HEK293 (cell line): ENCODE results near the gene EMILIN1.

ENCODE experiments used
- CTCF ChIA-PET: fragments of 350-600 bp; formaldehyde crosslinking; extraction: SDS; loops from one replicate; lab custom pipeline; 2021; ENCODE audit warnings: antibody characterized with exemption; lab: Yijun Ruan, JAX
- POLR2A ChIA-PET: fragments of 300-600 bp; formaldehyde crosslinking; extraction: SDS; loops from one replicate; lab custom pipeline; 2020; ENCODE audit warnings: antibody characterized with exemption, inconsistent platforms; lab: Yijun Ruan, JAX
- H3K27ac ChIP-seq: fragments of 200-500 bp; sonication (Bioruptor generic); 2 replicates; pipeline ENCODE4 v1.5.1; 2014; ENCODE audit warnings: low read depth, low read length, control low read depth, inconsistent platforms; ENCODE audit errors: extremely low read depth
- H3K36me3 ChIP-seq, 2 experiments: fragments of 200-500 bp in 1 of 2; sonication (Bioruptor generic) in 1 of 2; 1 replicate in 1 of 2; 2 replicates in 1 of 2; pipeline ENCODE4 v1.5.1; 2014 to 2017; ENCODE audit warnings: inconsistent platforms in 2 of 2, low read length in 2 of 2; ENCODE audit not compliant: control insufficient read depth in 2 of 2, insufficient read depth in 1 of 2
- H3K4me1 ChIP-seq: fragments of 200-500 bp; sonication (Bioruptor generic); 2 replicates; pipeline ENCODE4 v1.5.1; 2014; ENCODE audit warnings: mild to moderate bottlenecking, low read length, inconsistent platforms; ENCODE audit not compliant: control insufficient read depth, insufficient read depth
- H3K4me3 ChIP-seq: 2 replicates; pipeline ENCODE4 v1.5.1; 2011; ENCODE audit warnings: low read depth, mild to moderate bottlenecking, control low read depth, low read length, moderate library complexity
- H3K9me3 ChIP-seq: fragments of 200-500 bp; sonication (Bioruptor generic); 2 replicates; pipeline ENCODE4 v1.5.1; 2014; ENCODE audit warnings: low read depth, low read length, inconsistent platforms; ENCODE audit not compliant: control insufficient read depth, insufficient read depth
- GLIS2 ChIP-seq: fragments of 450-650 bp; formaldehyde crosslinking; IDR thresholded peaks from 2 replicates; pipeline ENCODE4 v1.5.1; 2016; ENCODE audit warnings: missing biosample characterization, missing genetic modification characterization
- HOXA7 ChIP-seq: sonication (generic); formaldehyde crosslinking; IDR thresholded peaks from 2 replicates; pipeline ENCODE4 v1.8.1; 2022; ENCODE audit warnings: missing genetic modification reagents, borderline replicate concordance
- MZF1 ChIP-seq: fragments of 450-650 bp; formaldehyde crosslinking; IDR thresholded peaks from 2 replicates; pipeline ENCODE4 v1.5.1; 2017; ENCODE audit warnings: missing biosample characterization, missing genetic modification characterization, borderline replicate concordance
- SCRT2 ChIP-seq: fragments of 450-650 bp; formaldehyde crosslinking; IDR thresholded peaks from 2 replicates; pipeline ENCODE4 v1.5.1; 2016; ENCODE audit warnings: missing biosample characterization, missing genetic modification characterization
- SP2 ChIP-seq: fragments of 450-650 bp; formaldehyde crosslinking; IDR thresholded peaks from 2 replicates; pipeline ENCODE4 v1.5.1; 2016; ENCODE audit warnings: missing biosample characterization, missing genetic modification characterization
- SP3 ChIP-seq: fragments of 450-650 bp; formaldehyde crosslinking; IDR thresholded peaks from 2 replicates; pipeline ENCODE4 v1.5.1; 2016; ENCODE audit warnings: missing biosample characterization, missing genetic modification characterization
- ZBTB17 ChIP-seq: fragments of 450-650 bp; formaldehyde crosslinking; IDR thresholded peaks from 2 replicates; pipeline ENCODE4 v1.5.1; 2016; ENCODE audit warnings: missing biosample characterization, missing genetic modification characterization
- ZBTB8A ChIP-seq: fragments of 450-650 bp; formaldehyde crosslinking; IDR thresholded peaks from 2 replicates; pipeline ENCODE4 v1.5.1; 2016; ENCODE audit warnings: missing biosample characterization, missing genetic modification characterization
- ZFP3 ChIP-seq: fragments of 450-650 bp; formaldehyde crosslinking; IDR thresholded peaks from 2 replicates; pipeline ENCODE4 v1.5.1; 2016; ENCODE audit warnings: low read depth, missing biosample characterization, missing genetic modification characterization
- ZIC2 ChIP-seq: fragments of 450-650 bp; formaldehyde crosslinking; IDR thresholded peaks from 2 replicates; pipeline ENCODE4 v1.5.1; 2016; ENCODE audit warnings: missing biosample characterization, missing genetic modification characterization
- ZNF114 ChIP-seq: fragments of 450-650 bp; formaldehyde crosslinking; IDR thresholded peaks from 2 replicates; pipeline ENCODE4 v1.5.0; 2017; ENCODE audit warnings: missing biosample characterization, missing genetic modification characterization
- ZNF335 ChIP-seq: fragments of 450-650 bp; formaldehyde crosslinking; conservative IDR thresholded peaks from 2 replicates; pipeline ENCODE4 v1.5.1; 2016; ENCODE audit warnings: missing biosample characterization, missing genetic modification characterization
- ZNF558 ChIP-seq: fragments of 450-650 bp; formaldehyde crosslinking; IDR thresholded peaks from 2 replicates; pipeline ENCODE4 v1.5.1; 2016; ENCODE audit warnings: missing biosample characterization, missing genetic modification characterization
- ZNF610 ChIP-seq: fragments of 450-650 bp; formaldehyde crosslinking; IDR thresholded peaks from 2 replicates; pipeline ENCODE4 v1.5.1; 2016; ENCODE audit warnings: missing biosample characterization, missing genetic modification characterization, borderline replicate concordance
- ZNF670 ChIP-seq: fragments of 450-650 bp; formaldehyde crosslinking; IDR thresholded peaks from 2 replicates; pipeline ENCODE4 v1.5.1; 2016; ENCODE audit warnings: missing biosample characterization, missing genetic modification characterization, low read depth
- ZNF701 ChIP-seq: fragments of 450-650 bp; formaldehyde crosslinking; IDR thresholded peaks from 2 replicates; pipeline ENCODE4 v1.5.1; 2016; ENCODE audit warnings: missing biosample characterization, missing genetic modification characterization
- ZNF747 ChIP-seq: fragments of 450-650 bp; formaldehyde crosslinking; IDR thresholded peaks from 2 replicates; pipeline ENCODE4 v1.5.1; 2016; ENCODE audit warnings: missing biosample characterization, missing genetic modification characterization
- TF ChIP-seq, protein P1 (sequence below): fragments of 450-650 bp; formaldehyde crosslinking; IDR thresholded peaks from 2 replicates; pipeline ENCODE4 v1.5.1; 2017; ENCODE audit warnings: missing biosample characterization, missing genetic modification characterization
- TF ChIP-seq, protein P2 (sequence below): sonication (generic); formaldehyde crosslinking; IDR thresholded peaks from 2 replicates; pipeline ENCODE4 v1.8.1; 2022; ENCODE audit warnings: mild to moderate bottlenecking, moderate library complexity, missing genetic modification reagents
- TF ChIP-seq, protein P3 (sequence below): fragments of 450-650 bp; formaldehyde crosslinking; IDR thresholded peaks from 2 replicates; pipeline ENCODE4 v1.5.1; 2016; ENCODE audit warnings: missing biosample characterization, missing genetic modification characterization
- TF ChIP-seq, protein P4 (sequence below): fragments of 450-650 bp; formaldehyde crosslinking; IDR thresholded peaks from 2 replicates; pipeline ENCODE4 v1.5.1; 2016; ENCODE audit warnings: missing biosample characterization, missing genetic modification characterization
- TF ChIP-seq, protein P5 (sequence below): fragments of 450-650 bp; formaldehyde crosslinking; optimal IDR thresholded peaks from 2 replicates; pipeline ENCODE3; 2016; ENCODE audit warnings: missing biosample characterization, mild to moderate bottlenecking, missing genetic modification characterization

The EMILIN1 gene

DNA sequence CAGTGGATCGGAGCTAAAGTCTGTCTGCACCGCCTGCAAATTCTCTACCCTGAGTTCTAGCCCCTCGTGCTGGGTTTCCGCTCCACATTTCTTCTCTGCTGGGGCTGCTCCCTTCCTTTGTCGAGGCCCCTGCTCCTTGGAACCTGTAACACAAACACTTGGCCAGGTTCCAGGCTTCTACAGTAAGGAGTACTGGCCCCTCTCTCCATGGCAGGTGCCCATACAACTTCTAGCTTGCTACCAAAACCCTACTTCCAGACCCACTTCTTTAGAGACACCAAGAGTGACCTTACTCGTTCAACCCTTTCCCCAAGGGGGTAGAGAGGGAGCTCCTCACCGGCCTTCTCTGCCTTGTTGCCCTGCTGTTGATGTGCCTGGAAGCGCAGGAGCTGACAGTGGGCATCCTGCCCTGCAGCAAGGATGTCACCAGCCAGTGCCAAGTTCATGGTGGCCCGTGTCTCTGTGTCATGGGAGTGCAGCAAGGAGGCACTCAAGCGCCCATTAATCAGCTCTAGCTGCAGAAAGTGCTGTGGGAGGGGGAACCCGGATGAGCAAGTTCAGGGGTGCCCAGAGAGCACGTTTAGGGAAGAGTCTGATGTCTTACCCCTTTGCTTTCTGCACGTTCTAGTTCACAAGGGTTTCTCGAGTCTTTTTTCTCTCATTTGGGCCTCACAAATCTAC, 54.9 kb downstream of the EMILIN1 start:
- ChIA-PET CTCF (interaction anchor here (0.6 to 3.5 kb wide), 13 partner anchors 10 to 802 kb away, joined by 3 to 17 read pairs (median 3); partner anchors contain the start of gene ABHD1), POLR2A (interaction anchor here (0.7 to 3.6 kb wide), 7 partner anchors 9 to 296 kb away, joined by 3 to 34 read pairs (median 5); partner anchors contain the start of genes ABHD1, GTF3C2 and OST4)
- H3K36me3 ChIP-seq = peaks cover 4 to 46% of the 10 kb centered on the region in 2 experiments; a peak in 2 of 3 replicates
- TF ChIP-seq ZFP3 (tag by site-specific recombination) (peak; percentile 57; the same call in 1 of the 2 replicates), MZF1 (tag by site-specific recombination) (no peak)
- TF ChIP-seq, protein P1, sequence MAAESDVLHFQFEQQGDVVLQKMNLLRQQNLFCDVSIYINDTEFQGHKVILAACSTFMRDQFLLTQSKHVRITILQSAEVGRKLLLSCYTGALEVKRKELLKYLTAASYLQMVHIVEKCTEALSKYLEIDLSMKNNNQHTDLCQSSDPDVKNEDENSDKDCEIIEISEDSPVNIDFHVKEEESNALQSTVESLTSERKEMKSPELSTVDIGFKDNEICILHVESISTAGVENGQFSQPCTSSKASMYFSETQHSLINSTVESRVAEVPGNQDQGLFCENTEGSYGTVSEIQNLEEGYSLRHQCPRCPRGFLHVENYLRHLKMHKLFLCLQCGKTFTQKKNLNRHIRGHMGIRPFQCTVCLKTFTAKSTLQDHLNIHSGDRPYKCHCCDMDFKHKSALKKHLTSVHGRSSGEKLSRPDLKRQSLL (tag by site-specific recombination) = peak; percentile 69; the same call in 1 of the 2 replicates
- TF ChIP-seq, all 188 proteins: peak for 2
- Histone ChIP-seq H3K4me3 (peak overlapping the region; percentile 87), H3K27ac (peak overlapping the region; percentile 72; the same call in 1 of the 2 replicates), H3K4me1 (no peaks in the 10 kb centered on the region), H3K9me3 (no peaks in the 10 kb centered on the region)

DNA sequence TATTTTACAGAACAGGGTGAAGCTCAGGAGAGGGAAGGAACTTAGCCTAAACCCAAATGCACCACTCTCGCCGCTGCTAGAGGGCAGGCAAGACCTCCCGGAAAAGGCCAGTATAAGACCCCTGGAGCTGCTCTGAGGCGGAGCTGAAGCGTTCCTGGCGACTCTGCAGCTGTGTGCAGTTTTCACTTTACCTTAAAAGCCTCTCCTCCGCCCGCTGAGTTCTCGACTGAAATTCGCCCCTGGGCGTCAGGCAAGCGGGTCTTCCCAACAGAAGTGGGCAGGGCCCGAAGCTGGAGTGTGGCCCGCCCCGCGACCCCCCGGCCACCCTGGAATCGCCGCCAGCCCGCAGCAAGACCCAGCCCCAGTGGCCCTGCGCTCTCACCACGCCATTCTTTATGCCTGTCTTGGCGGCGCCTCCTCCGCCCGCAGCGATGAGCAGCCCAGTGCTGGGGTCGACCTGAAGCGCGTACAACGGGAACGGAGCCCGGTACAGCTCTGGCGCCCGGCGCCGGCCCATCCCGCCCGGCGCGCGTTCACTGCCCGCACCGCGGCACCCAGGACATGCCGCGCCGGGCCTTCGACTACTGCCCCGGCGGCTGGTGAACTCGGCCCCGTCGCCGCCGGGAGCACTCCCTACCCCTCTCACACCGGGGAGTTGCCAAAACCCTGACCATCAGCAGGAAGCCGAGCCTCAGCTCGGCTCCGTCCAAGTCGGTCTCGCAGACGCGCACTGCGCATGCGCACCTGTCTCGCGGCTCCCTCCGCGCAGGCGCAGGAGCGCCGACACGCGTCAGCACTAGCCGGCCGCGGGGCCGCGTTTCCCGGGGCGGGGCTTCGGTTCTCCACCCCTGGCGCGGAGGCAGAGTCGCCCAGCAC, 55.7 kb downstream of the EMILIN1 start, which contains the start of gene PREB:
PREB (minus strand) TSS at position 732 of the 876 bp plus-strand sequence; CDS start at position 517, 215 bp downstream.
- ChIA-PET POLR2A (interaction anchor here (0.7 to 3.6 kb wide), 10 partner anchors 10 to 295 kb away, joined by 3 to 34 read pairs (median 4); partner anchors contain the start of genes ABHD1, AGBL5, ATRAID and GTF3C2), CTCF (interaction anchor here (0.5 to 3.5 kb wide), 14 partner anchors 11 to 803 kb away, joined by 3 to 17 read pairs (median 4); partner anchors contain the start of gene ABHD1)
- Histone ChIP-seq H3K4me3 (peak within 1 kb of the TSS; percentile 87), H3K9me3 (no peaks in the 10 kb centered on the region), H3K27ac (peak within 1 kb of the TSS; percentile 72; the same call in 1 of the 2 replicates), H3K4me1 (no peaks in the 10 kb centered on the region), H3K36me3 (peaks cover 4 to 40% of the 10 kb centered on the region in 2 experiments; a peak in 2 of 3 replicates)
- no peak for TF ChIP-seq ZNF114 (tag by site-specific recombination)
- TF ChIP-seq, protein P2, sequence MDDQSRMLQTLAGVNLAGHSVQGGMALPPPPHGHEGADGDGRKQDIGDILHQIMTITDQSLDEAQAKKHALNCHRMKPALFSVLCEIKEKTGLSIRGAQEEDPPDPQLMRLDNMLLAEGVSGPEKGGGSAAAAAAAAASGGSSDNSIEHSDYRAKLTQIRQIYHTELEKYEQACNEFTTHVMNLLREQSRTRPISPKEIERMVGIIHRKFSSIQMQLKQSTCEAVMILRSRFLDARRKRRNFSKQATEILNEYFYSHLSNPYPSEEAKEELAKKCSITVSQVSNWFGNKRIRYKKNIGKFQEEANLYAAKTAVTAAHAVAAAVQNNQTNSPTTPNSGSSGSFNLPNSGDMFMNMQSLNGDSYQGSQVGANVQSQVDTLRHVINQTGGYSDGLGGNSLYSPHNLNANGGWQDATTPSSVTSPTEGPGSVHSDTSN (CRISPR knock-in tag) = peak; percentile 57; the same call in 1 of the 2 replicates
- TF ChIP-seq, protein P3, sequence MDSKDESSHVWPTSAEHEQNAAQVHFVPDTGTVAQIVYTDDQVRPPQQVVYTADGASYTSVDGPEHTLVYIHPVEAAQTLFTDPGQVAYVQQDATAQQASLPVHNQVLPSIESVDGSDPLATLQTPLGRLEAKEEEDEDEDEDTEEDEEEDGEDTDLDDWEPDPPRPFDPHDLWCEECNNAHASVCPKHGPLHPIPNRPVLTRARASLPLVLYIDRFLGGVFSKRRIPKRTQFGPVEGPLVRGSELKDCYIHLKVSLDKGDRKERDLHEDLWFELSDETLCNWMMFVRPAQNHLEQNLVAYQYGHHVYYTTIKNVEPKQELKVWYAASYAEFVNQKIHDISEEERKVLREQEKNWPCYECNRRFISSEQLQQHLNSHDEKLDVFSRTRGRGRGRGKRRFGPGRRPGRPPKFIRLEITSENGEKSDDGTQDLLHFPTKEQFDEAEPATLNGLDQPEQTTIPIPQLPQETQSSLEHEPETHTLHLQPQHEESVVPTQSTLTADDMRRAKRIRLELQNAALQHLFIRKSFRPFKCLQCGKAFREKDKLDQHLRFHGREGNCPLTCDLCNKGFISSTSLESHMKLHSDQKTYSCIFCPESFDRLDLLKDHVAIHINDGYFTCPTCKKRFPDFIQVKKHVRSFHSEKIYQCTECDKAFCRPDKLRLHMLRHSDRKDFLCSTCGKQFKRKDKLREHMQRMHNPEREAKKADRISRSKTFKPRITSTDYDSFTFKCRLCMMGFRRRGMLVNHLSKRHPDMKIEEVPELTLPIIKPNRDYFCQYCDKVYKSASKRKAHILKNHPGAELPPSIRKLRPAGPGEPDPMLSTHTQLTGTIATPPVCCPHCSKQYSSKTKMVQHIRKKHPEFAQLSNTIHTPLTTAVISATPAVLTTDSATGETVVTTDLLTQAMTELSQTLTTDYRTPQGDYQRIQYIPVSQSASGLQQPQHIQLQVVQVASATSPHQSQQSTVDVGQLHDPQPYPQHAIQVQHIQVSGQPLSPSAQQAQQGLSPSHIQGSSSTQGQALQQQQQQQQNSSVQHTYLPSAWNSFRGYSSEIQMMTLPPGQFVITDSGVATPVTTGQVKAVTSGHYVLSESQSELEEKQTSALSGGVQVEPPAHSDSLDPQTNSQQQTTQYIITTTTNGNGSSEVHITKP (tag by site-specific recombination) = peak; percentile 49
- TF ChIP-seq, protein P4, sequence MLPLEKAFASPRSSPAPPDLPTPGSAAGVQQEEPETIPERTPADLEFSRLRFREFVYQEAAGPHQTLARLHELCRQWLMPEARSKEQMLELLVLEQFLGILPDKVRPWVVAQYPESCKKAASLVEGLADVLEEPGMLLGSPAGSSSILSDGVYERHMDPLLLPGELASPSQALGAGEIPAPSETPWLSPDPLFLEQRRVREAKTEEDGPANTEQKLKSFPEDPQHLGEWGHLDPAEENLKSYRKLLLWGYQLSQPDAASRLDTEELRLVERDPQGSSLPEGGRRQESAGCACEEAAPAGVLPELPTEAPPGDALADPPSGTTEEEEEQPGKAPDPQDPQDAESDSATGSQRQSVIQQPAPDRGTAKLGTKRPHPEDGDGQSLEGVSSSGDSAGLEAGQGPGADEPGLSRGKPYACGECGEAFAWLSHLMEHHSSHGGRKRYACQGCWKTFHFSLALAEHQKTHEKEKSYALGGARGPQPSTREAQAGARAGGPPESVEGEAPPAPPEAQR (tag by site-specific recombination) = no peak
- TF ChIP-seq ZNF335 (tag by site-specific recombination) = peak; percentile 66
- TF ChIP-seq ZBTB17 (tag by site-specific recombination) = 0 out of 2 replicates have a peak, but pooled peaks have one; percentile 83
- TF ChIP-seq ZNF558 = no peak
- TF ChIP-seq, protein P5, sequence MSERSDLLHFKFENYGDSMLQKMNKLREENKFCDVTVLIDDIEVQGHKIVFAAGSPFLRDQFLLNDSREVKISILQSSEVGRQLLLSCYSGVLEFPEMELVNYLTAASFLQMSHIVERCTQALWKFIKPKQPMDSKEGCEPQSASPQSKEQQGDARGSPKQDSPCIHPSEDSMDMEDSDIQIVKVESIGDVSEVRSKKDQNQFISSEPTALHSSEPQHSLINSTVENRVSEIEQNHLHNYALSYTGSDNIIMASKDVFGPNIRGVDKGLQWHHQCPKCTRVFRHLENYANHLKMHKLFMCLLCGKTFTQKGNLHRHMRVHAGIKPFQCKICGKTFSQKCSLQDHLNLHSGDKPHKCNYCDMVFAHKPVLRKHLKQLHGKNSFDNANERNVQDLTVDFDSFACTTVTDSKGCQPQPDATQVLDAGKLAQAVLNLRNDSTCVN (tag by site-specific recombination) = peak; percentile 87
- TF ChIP-seq SP2 = peak; percentile 65
- no peak for TF ChIP-seq SCRT2
- no peak for TF ChIP-seq ZNF670
- TF ChIP-seq ZNF610 (tag by site-specific recombination) = no peak
- TF ChIP-seq GLIS2 (tag by site-specific recombination) = peak; percentile 75
- peak; percentile 45 for TF ChIP-seq ZBTB8A
- no peak for TF ChIP-seq ZNF747 (tag by site-specific recombination)
- TF ChIP-seq ZIC2 (tag by site-specific recombination) = peak; percentile 44
- TF ChIP-seq HOXA7 (CRISPR knock-in tag) = no peak
- TF ChIP-seq ZNF701 (tag by site-specific recombination) = no peak
- TF ChIP-seq SP3 (tag by site-specific recombination) = peak; percentile 84
